HepG2 (cell line): Measurements from ENCODE around the gene AXIN1. TPM values are rescaled to one million over a fixed set of nuclear protein-coding genes. Genes with fewer than 3 reads are reported as not detected.

Source experiments
- CBX1 ChIP-seq: IDR thresholded peaks from one replicate; pipeline ENCODE4 v1.6.1; 2016; ENCODE audit warnings: antibody characterized with exemption, low read depth
- CHD4 ChIP-seq: fragments of 200-600 bp; sonication (generic); IDR thresholded peaks from 2 replicates; pipeline ENCODE4 v1.7.0; 2017; ENCODE audit warnings: mild to moderate bottlenecking, low read length, borderline replicate concordance
- EED ChIP-seq: sonication (generic); formaldehyde crosslinking; IDR thresholded peaks from 2 replicates; pipeline ENCODE4 v1.5.0; 2020; ENCODE audit warnings: mild to moderate bottlenecking, missing genetic modification reagents
- HDAC2 ChIP-seq: sonication (generic); formaldehyde crosslinking; IDR thresholded peaks from 2 replicates; pipeline ENCODE4 v1.4.0; 2020; ENCODE audit warnings: missing genetic modification reagents
- HDAC6 ChIP-seq: fragments of 200-600 bp; sonication (generic); IDR thresholded peaks from 2 replicates; pipeline ENCODE4 v1.7.0; 2017; ENCODE audit warnings: mild to moderate bottlenecking, antibody characterized with exemption, low read length, low read depth
- IKZF5 ChIP-seq: IDR thresholded peaks from 2 replicates; pipeline ENCODE4 v1.6.1; 2018; ENCODE audit warnings: missing genetic modification reagents, mild to moderate bottlenecking, missing compliant biosample characterization
- KAT8 ChIP-seq: IDR thresholded peaks from 2 replicates; pipeline ENCODE4 v1.6.1; 2016; ENCODE audit warnings: missing genetic modification reagents, missing compliant biosample characterization
- KDM1A ChIP-seq: IDR thresholded peaks from 2 replicates; pipeline ENCODE4 v1.6.1; 2016; ENCODE audit warnings: missing compliant biosample characterization
- MXI1 ChIP-seq: IDR thresholded peaks from 3 replicates; pipeline ENCODE4 v1.6.1; 2012; ENCODE audit warnings: low read depth, low read length, inconsistent platforms, borderline replicate concordance
- RAD21 ChIP-seq: fragments of 450-650 bp; formaldehyde crosslinking; IDR thresholded peaks from 2 replicates; pipeline ENCODE4 v1.5.0; 2020; ENCODE audit warnings: mild to moderate bottlenecking
- SP140L ChIP-seq: sonication (generic); formaldehyde crosslinking; IDR thresholded peaks from 2 replicates; pipeline ENCODE4 v1.4.0; 2020; ENCODE audit warnings: missing genetic modification reagents, borderline replicate concordance
- STAG1 ChIP-seq: sonication (generic); formaldehyde crosslinking; IDR thresholded peaks from 2 replicates; pipeline ENCODE4 v1.4.0; 2020; ENCODE audit warnings: missing genetic modification reagents
- TEAD3 ChIP-seq: optimal IDR thresholded peaks from 2 replicates; pipeline ENCODE3; 2016; ENCODE audit warnings: borderline replicate concordance
- THAP11 ChIP-seq: IDR thresholded peaks from 2 replicates; pipeline ENCODE4 v1.6.1; 2016; ENCODE audit warnings: missing biosample characterization, missing genetic modification reagents
- UBTF ChIP-seq: sonication (generic); formaldehyde crosslinking; IDR thresholded peaks from 2 replicates; pipeline ENCODE4 v1.4.0; 2020; ENCODE audit warnings: mild to moderate bottlenecking, missing genetic modification reagents
- ZBTB38 ChIP-seq: sonication (generic); formaldehyde crosslinking; IDR thresholded peaks from 2 replicates; pipeline ENCODE4 v1.5.1; 2020; ENCODE audit warnings: mild to moderate bottlenecking, missing genetic modification reagents
- ZFP36 ChIP-seq: fragments of 150-350 bp; IDR thresholded peaks from 2 replicates; pipeline ENCODE4 v1.6.1; 2018; ENCODE audit warnings: borderline replicate concordance, low read length, low read depth; ENCODE audit not compliant: partially characterized antibody
- ZKSCAN1 ChIP-seq: fragments of 150-350 bp; IDR thresholded peaks from 2 replicates; pipeline ENCODE4 v1.6.1; 2014; ENCODE audit warnings: low read length
- ZMYM3 ChIP-seq: sonication (generic); formaldehyde crosslinking; IDR thresholded peaks from 2 replicates; pipeline ENCODE4 v1.5.1; 2020; ENCODE audit warnings: mild to moderate bottlenecking, missing genetic modification reagents
- ZNF12 ChIP-seq: sonication (generic); formaldehyde crosslinking; IDR thresholded peaks from 2 replicates; pipeline ENCODE4 v1.5.0; 2020; ENCODE audit warnings: missing genetic modification reagents
- ZNF230 ChIP-seq: sonication (generic); formaldehyde crosslinking; IDR thresholded peaks from 2 replicates; pipeline ENCODE4 v1.4.0; 2020; ENCODE audit warnings: mild to moderate bottlenecking, missing genetic modification reagents
- ZNF550 ChIP-seq: sonication (generic); formaldehyde crosslinking; IDR thresholded peaks from 2 replicates; pipeline ENCODE4 v1.4.0; 2020; ENCODE audit warnings: mild to moderate bottlenecking, missing genetic modification reagents, borderline replicate concordance
- ZNF580 ChIP-seq: IDR thresholded peaks from 2 replicates; pipeline ENCODE4 v1.6.1; 2016; ENCODE audit warnings: low read depth, borderline replicate concordance
- ZNF605 ChIP-seq: sonication (generic); formaldehyde crosslinking; IDR thresholded peaks from 2 replicates; pipeline ENCODE4 v1.8.0; 2022; ENCODE audit warnings: mild to moderate bottlenecking, missing genetic modification reagents
- ZNF687 ChIP-seq: sonication (generic); formaldehyde crosslinking; IDR thresholded peaks from 2 replicates; pipeline ENCODE4 v1.5.1; 2020; ENCODE audit warnings: mild to moderate bottlenecking, missing genetic modification reagents, moderate library complexity
- polyA plus RNA-seq, 8 experiments: library from polyadenylated mRNA; depleted of rRNA in 3 of 8; stranded (reverse) in 7 of 8; unstranded in 1 of 8; fragments of >200 nt; fragmentation: Illumina TruSeq in 4 of 8; extraction: Trizol in 4 of 8; gene quantifications; 2 replicates each; pipeline versions ENCODE4 v1.2.1 to v1.2.3, GENCODE V29; 2011 to 2016; ENCODE audit warnings: low read depth in 4 of 8, missing spikeins in 1 of 8, mixed read lengths in 1 of 8; ENCODE audit not compliant: insufficient read depth in 1 of 8
- total RNA-seq, 5 experiments: library from RNA; depleted of rRNA; stranded (reverse); fragments of >200 nt; fragmentation: Illumina TruSeq; extraction: Trizol; gene quantifications; 2 replicates each; pipeline ENCODE4 v1.2.3, GENCODE V29; 2016; ENCODE audit warnings: low read depth in 1 of 5

The AXIN1 gene
- total and polyA plus RNA-seq, 2 of the 13 experiments (the other 11 are each of a cell fraction or from before 2014, with no cell fraction given): 24.0 to 26.0 TPM

GRCh38 chr16:391885-392335 is 39.4 kb upstream of the AXIN1 start (continued):
- TF ChIP-seq ZNF230 (CRISPR knock-in tag) (no peak), KAT8 (CRISPR knock-in tag) (no peak), ZNF687 (CRISPR knock-in tag) (peak; percentile 56), HDAC6 (no peak), EED (CRISPR knock-in tag) (no peak), CBX1 (peak; percentile 43), ZBTB38 (CRISPR knock-in tag) (0 out of 2 replicates have a peak, but pooled peaks have one; percentile 25), ZFP36 (no peak), STAG1 (CRISPR knock-in tag) (peak; percentile 98), ZNF580 (0 out of 2 replicates have a peak, but pooled peaks have one; percentile 22), IKZF5 (CRISPR knock-in tag) (peak; percentile 42; the same call in 1 of the 2 replicates), SP140L (CRISPR knock-in tag) (no peak), THAP11 (CRISPR knock-in tag) (0 out of 2 replicates have a peak, but pooled peaks have one; percentile 31), ZNF605 (CRISPR knock-in tag) (0 out of 2 replicates have a peak, but pooled peaks have one; percentile 42), ZNF12 (CRISPR knock-in tag) (peak; percentile 58; the same call in 1 of the 2 replicates), KDM1A (CRISPR knock-in tag) (peak; percentile 65; the same call in 1 of the 2 replicates), ZMYM3 (CRISPR knock-in tag) (peak; percentile 57), CHD4 (peak; percentile 88), UBTF (CRISPR knock-in tag) (peak; percentile 30; the same call in 1 of the 2 replicates), TEAD3 (CRISPR knock-in tag) (peak; percentile 65), RAD21 (peak; percentile 94), ZKSCAN1 (0 out of 2 replicates have a peak, but pooled peaks have one; percentile 19), ZNF550 (CRISPR knock-in tag) (no peak), MXI1 (0 out of 3 replicates have a peak, but pooled peaks have one; percentile 40), HDAC2 (CRISPR knock-in tag) (0 out of 2 replicates have a peak, but pooled peaks have one; percentile 40)
